IMR-90 (cell line): Measurements from ENCODE around the gene CYSRT1.

Source experiments
- CHD1 ChIP-seq: IDR thresholded peaks from 2 replicates; pipeline ENCODE4 v1.6.1; 2012; ENCODE audit warnings: low read depth, low read length, improper control_type of control experiment
- FOS ChIP-seq: fragments of 150-350 bp; IDR thresholded peaks from 2 replicates; pipeline ENCODE4 v1.6.1; 2016; ENCODE audit warnings: low read depth, low read length
- MAFK ChIP-seq: IDR thresholded peaks from 2 replicates; pipeline ENCODE4 v1.6.1; 2012; ENCODE audit warnings: low read depth, low read length, improper control_type of control experiment
- RFX5 ChIP-seq: IDR thresholded peaks from 2 replicates; pipeline ENCODE4 v1.8.0; 2012; ENCODE audit warnings: low read depth, mild to moderate bottlenecking, low read length, moderate library complexity
- SMC3 ChIP-seq: fragments of 150-350 bp; IDR thresholded peaks from 2 replicates; pipeline ENCODE4 v1.6.1; 2016; ENCODE audit warnings: low read depth, mild to moderate bottlenecking, antibody characterized with exemption, low read length, moderate library complexity
- TF ChIP-seq, protein P1 (sequence below): conservative IDR thresholded peaks from 2 replicates; pipeline ENCODE4 v1.5.1; 2012; ENCODE audit warnings: mild to moderate bottlenecking, low read depth, low read length, improper control_type of control experiment
- TF ChIP-seq, protein P2 (sequence below): fragments of 150-350 bp; IDR thresholded peaks from 2 replicates; pipeline ENCODE4 v1.6.1; 2017; ENCODE audit warnings: mild to moderate bottlenecking, antibody characterized with exemption, low read length, low read depth

DNA sequence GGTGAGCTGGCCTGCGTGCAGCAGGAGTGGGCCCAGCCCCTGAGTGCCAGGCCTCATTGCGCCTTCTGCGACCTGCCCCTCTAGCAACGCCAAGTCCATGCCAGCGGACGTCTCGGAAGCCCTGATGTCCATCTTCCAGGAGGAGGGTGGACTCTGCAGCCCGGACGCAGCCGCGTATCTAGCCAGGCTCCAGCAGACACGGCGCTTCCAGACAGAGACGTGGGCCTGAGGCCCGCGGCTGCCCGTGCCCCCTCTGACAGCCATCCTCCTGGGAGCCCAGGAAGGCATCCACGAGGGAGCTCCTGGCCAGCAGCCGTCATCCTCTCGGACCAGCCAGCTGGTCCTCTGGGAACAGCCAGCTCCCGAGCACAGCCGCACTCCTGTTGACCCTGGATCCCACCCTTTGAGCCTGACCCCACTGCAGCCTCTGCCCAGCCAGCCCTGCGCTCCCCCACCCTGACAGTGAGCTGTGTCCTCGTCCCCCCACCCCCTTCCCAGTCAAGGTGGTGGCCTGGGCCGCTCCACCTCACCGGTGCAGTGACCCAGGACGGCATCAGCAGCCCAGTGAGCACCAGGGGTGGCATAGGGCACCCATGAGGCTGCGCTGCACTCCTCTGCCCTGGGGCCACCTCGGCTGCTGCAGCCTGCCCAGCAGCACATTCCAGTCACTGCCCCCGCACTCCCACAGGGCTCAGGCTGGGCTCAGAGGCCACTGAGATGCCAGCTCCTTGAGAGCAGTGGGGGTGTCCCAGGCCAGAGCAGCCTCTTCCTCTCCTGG lies 8.6 kb upstream of the CYSRT1 start:
- TF ChIP-seq, protein P1, sequence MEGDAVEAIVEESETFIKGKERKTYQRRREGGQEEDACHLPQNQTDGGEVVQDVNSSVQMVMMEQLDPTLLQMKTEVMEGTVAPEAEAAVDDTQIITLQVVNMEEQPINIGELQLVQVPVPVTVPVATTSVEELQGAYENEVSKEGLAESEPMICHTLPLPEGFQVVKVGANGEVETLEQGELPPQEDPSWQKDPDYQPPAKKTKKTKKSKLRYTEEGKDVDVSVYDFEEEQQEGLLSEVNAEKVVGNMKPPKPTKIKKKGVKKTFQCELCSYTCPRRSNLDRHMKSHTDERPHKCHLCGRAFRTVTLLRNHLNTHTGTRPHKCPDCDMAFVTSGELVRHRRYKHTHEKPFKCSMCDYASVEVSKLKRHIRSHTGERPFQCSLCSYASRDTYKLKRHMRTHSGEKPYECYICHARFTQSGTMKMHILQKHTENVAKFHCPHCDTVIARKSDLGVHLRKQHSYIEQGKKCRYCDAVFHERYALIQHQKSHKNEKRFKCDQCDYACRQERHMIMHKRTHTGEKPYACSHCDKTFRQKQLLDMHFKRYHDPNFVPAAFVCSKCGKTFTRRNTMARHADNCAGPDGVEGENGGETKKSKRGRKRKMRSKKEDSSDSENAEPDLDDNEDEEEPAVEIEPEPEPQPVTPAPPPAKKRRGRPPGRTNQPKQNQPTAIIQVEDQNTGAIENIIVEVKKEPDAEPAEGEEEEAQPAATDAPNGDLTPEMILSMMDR = no peak
- TF ChIP-seq MAFK (no peak), CHD1 (no peak), SMC3 (no peak), FOS (no peak), RFX5 (no peak)
- TF ChIP-seq, protein P2, sequence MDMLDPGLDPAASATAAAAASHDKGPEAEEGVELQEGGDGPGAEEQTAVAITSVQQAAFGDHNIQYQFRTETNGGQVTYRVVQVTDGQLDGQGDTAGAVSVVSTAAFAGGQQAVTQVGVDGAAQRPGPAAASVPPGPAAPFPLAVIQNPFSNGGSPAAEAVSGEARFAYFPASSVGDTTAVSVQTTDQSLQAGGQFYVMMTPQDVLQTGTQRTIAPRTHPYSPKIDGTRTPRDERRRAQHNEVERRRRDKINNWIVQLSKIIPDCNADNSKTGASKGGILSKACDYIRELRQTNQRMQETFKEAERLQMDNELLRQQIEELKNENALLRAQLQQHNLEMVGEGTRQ = no peak
